Stimulated activated naive B cell treated with anti-CD40 and anti-IgM and Interleukin-4, amounts not matched to agents 10 μg/mL and 1 μg/mL and 100 μg/mL, for 72 hours (primary cell): ENCODE data around the gene SDK1.

Experiments
- ATAC-seq, 2 donors: fragments of 150-1000 bp; cut with Tn5 transposase; replicated peaks; 2 replicates each; pipeline ENCODE4 v1.10.0; 2021; ENCODE audit warnings: moderate library complexity in 1 of 2
- DNase-seq: peaks from one replicate; pipeline ENCODE4 v3.0.0; 2021
- H3K27ac Mint-ChIP-seq: one replicate; pipeline ENCODE4 v1.8.0; 2022; ENCODE audit warnings: mild to moderate bottlenecking, mixed read lengths
- H3K27me3 Mint-ChIP-seq, 2 donors: one replicate each; pipeline ENCODE4 v1.8.0; 2022; ENCODE audit warnings: mixed read lengths in 2 of 2
- H3K36me3 Mint-ChIP-seq, 2 donors: one replicate each; pipeline ENCODE4 v1.8.0; 2022; ENCODE audit warnings: mixed read lengths in 2 of 2, mild to moderate bottlenecking in 1 of 2
- H3K4me1 Mint-ChIP-seq, 2 donors: one replicate each; pipeline ENCODE4 v1.8.0; 2022; ENCODE audit warnings: mixed read lengths in 2 of 2, mild to moderate bottlenecking in 1 of 2
- H3K4me3 Mint-ChIP-seq, 2 donors: one replicate each; pipeline ENCODE4 v1.8.0; 2022; ENCODE audit warnings: mild to moderate bottlenecking in 2 of 2, mixed read lengths in 2 of 2, moderate library complexity in 1 of 2
- H3K9me3 Mint-ChIP-seq, 2 donors: one replicate each; pipeline ENCODE4 v1.8.0; 2022; ENCODE audit warnings: mixed read lengths in 2 of 2, mild to moderate bottlenecking in 1 of 2

The SDK1 gene

GRCh38 chr7:3949242-3949640, 648.2 kb downstream of the SDK1 start:
- Mint-ChIP-seq H3K9me3 (peaks cover 11 to 12% of the 10 kb centered on the region in 2 donors), H3K36me3 (peaks cover 2 to 3% of the 10 kb centered on the region in 2 donors), H3K4me3 (no peak overlapping the region), H3K27me3 (peaks cover 8 to 28% of the 10 kb centered on the region in 2 donors), H3K27ac (no peak overlapping the region), H3K4me1 (peaks cover 0 to 6% of the 10 kb centered on the region in 2 donors)
- DNase-seq = no peak
- ATAC-seq = no peak

DNA sequence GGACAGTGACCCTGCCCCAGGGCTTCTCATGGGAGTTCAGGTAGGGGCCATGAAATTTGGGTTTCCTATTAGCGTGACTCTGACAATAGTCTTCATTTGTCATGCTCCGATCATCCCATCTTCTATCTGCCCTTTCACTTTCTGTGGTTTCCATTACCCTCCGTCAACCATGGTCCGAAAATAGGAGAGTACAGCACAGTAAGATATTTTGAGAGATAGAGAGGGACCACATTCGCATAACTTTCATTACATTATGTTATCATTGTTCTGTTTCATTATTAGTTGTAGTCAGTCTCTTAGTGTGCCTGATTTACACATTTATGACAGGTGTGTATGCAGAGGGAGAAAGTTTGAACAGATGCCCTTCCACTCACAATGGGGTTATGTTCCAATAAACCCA, 649.2 kb downstream of the SDK1 start:
- no peak overlapping the region for H3K27ac Mint-ChIP-seq
- peaks cover 3 to 18% of the 10 kb centered on the region in 2 donors for H3K27me3 Mint-ChIP-seq
- DNase-seq = no peak
- peaks cover 6% of the 10 kb centered on the region in 2 donors for H3K9me3 Mint-ChIP-seq
- peaks cover 4 to 6% of the 10 kb centered on the region in 2 donors for H3K4me1 Mint-ChIP-seq
- ATAC-seq = peak; percentile 46 to 73
- H3K4me3 Mint-ChIP-seq = no peak overlapping the region
- peaks cover 2 to 3% of the 10 kb centered on the region in 2 donors for H3K36me3 Mint-ChIP-seq

DNA sequence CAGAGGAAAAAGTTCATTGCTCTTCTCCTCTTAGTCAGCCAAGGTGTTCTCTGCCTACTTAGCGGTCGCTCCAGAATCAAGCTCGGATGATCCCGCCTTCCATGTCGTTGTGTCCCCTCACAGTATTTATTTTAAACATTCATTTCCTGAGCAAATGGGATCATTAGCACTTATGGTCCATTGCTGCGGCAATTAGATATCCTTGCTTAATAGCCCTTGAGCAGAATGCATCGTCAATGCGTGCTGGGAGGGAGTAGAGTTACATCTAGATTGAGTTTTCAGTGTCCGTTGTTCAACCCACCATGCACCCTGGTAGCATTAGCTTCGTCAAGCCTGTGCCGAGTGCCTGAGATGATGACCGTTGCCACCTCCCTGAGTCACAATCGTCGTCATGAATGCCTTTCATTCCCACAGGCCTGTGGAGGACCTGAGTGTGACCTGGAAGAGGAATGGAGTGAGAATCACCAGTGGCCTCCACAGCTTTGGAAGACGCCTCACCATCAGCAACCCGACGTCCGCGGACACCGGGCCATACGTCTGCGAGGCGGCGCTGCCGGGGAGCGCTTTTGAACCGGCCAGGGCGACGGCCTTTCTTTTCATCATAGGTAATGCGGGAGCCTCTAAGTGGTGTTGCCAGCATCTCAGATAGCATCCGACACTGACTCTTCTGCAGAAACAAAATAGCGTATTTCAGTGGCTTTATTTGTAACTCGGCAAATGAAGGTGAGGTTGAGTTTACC, 650.4 kb downstream of the SDK1 start:
- ATAC-seq (no peak), DNase-seq (no peak)
- Mint-ChIP-seq H3K4me1 (peaks cover 16 to 18% of the 10 kb centered on the region in 2 donors), H3K27ac (no peak overlapping the region), H3K4me3 (no peak overlapping the region), H3K27me3 (peaks cover 3 to 17% of the 10 kb centered on the region in 2 donors), H3K9me3 (peaks cover 3% of the 10 kb centered on the region in 2 donors), H3K36me3 (peaks cover 2 to 3% of the 10 kb centered on the region in 2 donors)

DNA sequence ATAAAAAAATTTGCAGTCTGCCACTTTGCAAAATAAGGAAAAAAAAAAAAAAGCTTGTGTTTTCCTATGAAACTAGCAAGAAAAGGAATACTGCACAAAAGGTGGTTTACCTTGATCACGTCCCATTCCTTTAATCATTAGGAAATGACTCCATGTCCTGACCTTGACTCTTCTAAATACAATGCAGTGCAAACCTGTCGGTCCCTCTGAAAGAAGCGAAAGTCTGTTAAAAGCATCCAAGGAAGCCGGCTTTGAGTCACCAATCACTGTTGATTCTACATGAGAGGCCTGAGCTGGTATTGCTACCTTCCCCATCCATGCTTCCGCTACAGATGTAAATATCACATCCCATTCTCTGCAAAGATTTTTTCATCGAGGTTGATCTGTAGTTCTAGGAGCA, 652.1 kb downstream of the SDK1 start:
- ATAC-seq (no peak), DNase-seq (no peak)
- H3K27me3 Mint-ChIP-seq = peaks cover 3 to 17% of the 10 kb centered on the region in 2 donors
- no peak overlapping the region for H3K27ac Mint-ChIP-seq
- H3K9me3 Mint-ChIP-seq = peaks cover 3% of the 10 kb centered on the region in 2 donors
- peaks cover 2 to 3% of the 10 kb centered on the region in 2 donors for H3K36me3 Mint-ChIP-seq
- H3K4me1 Mint-ChIP-seq = peaks cover 30 to 32% of the 10 kb centered on the region in 2 donors
- H3K4me3 Mint-ChIP-seq = no peak overlapping the region

GRCh38 chr7:3953946-3954345, 652.9 kb downstream of the SDK1 start:
- DNase-seq = no peak
- Mint-ChIP-seq H3K4me3 (no peak overlapping the region), H3K27ac (no peak overlapping the region), H3K27me3 (peaks cover 3 to 10% of the 10 kb centered on the region in 2 donors), H3K9me3 (peaks cover 3% of the 10 kb centered on the region in 2 donors), H3K4me1 (peaks cover 30 to 33% of the 10 kb centered on the region in 2 donors), H3K36me3 (peaks cover 2 to 3% of the 10 kb centered on the region in 2 donors)
- no peak for ATAC-seq

DNA sequence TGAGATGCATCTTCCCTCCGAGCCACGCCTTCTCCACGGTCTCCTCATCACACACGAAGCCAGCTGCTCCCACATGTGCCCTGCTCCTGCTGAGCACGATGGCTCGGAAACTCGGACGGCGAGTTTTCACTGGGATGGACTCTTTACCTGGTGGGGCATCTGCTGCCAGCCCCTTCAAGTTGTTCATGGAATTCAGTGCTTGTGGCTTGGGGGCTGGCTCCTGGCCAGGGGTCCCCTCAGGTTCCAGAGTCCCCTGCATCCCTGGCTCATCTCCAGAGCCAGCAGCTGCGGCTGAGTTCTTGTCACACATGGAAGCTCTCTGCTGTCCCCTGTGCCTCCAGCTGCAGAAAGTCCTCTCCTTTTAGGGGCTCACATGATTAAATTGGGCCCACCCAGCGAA, 654.0 kb downstream of the SDK1 start:
- DNase-seq = no peak
- H3K36me3 Mint-ChIP-seq = peaks cover 2 to 3% of the 10 kb centered on the region in 2 donors
- peaks cover 3% of the 10 kb centered on the region in 2 donors for H3K9me3 Mint-ChIP-seq
- no peak for ATAC-seq
- peaks cover 3 to 6% of the 10 kb centered on the region in 2 donors for H3K27me3 Mint-ChIP-seq
- no peak overlapping the region for H3K27ac Mint-ChIP-seq
- no peak overlapping the region for H3K4me3 Mint-ChIP-seq
- H3K4me1 Mint-ChIP-seq = peaks cover 30 to 33% of the 10 kb centered on the region in 2 donors

GRCh38 chr7:3955751-3956696, 655.0 kb downstream of the SDK1 start:
- peak overlapping the region; percentile 71 for H3K27ac Mint-ChIP-seq
- peaks cover 2 to 3% of the 10 kb centered on the region in 2 donors for H3K36me3 Mint-ChIP-seq
- H3K27me3 Mint-ChIP-seq = peaks cover 3 to 13% of the 10 kb centered on the region in 2 donors
- peaks cover 3% of the 10 kb centered on the region in 2 donors for H3K9me3 Mint-ChIP-seq
- ATAC-seq = peak; percentile 96 to 97
- H3K4me3 Mint-ChIP-seq = peak overlapping the region; percentile 43 to 65
- H3K4me1 Mint-ChIP-seq = peaks cover 27 to 33% of the 10 kb centered on the region in 2 donors
- DNase-seq = peak; percentile 53

- H3K27me3 Mint-ChIP-seq = peaks cover 0 to 13% of the 10 kb centered on the region in 2 donors
- DNase-seq (no peak), ATAC-seq (peak in 1 of 2 donors; percentile 10)
- peak overlapping the region; percentile 69 for H3K27ac Mint-ChIP-seq
- H3K4me3 Mint-ChIP-seq = peak overlapping the region in 1 of 2 donors; percentile 12
- H3K9me3 Mint-ChIP-seq = no peaks in the 10 kb centered on the region
- H3K4me1 Mint-ChIP-seq = peaks cover 25 to 33% of the 10 kb centered on the region in 2 donors
- no peaks in the 10 kb centered on the region for H3K36me3 Mint-ChIP-seq
These were observed 655.9 kb downstream of the SDK1 start for GRCh38 chr7:3956949-3957348.

- ATAC-seq (peak; percentile 53 to 73), DNase-seq (peak; percentile 28)
- Mint-ChIP-seq H3K27me3 (peaks cover 0 to 13% of the 10 kb centered on the region in 2 donors), H3K4me3 (no peak overlapping the region), H3K4me1 (peaks cover 25 to 33% of the 10 kb centered on the region in 2 donors), H3K9me3 (no peaks in the 10 kb centered on the region), H3K36me3 (no peaks in the 10 kb centered on the region), H3K27ac (no peak overlapping the region)
These were observed 656.5 kb downstream of the SDK1 start for GRCh38 chr7:3957472-3958108.

GRCh38 chr7:3958109-3958483, 657.0 kb downstream of the SDK1 start:
- DNase-seq = no peak
- Mint-ChIP-seq H3K4me3 (no peak overlapping the region), H3K4me1 (peaks cover 25 to 33% of the 10 kb centered on the region in 2 donors), H3K27me3 (peaks cover 0 to 13% of the 10 kb centered on the region in 2 donors), H3K36me3 (no peaks in the 10 kb centered on the region), H3K27ac (no peak overlapping the region), H3K9me3 (no peaks in the 10 kb centered on the region)
- no peak for ATAC-seq

- ATAC-seq (no peak), DNase-seq (no peak)
- Mint-ChIP-seq H3K27me3 (peaks cover 0 to 13% of the 10 kb centered on the region in 2 donors), H3K9me3 (no peaks in the 10 kb centered on the region), H3K4me3 (no peak overlapping the region), H3K36me3 (no peaks in the 10 kb centered on the region), H3K4me1 (peaks cover 25 to 33% of the 10 kb centered on the region in 2 donors), H3K27ac (no peak overlapping the region)
These were observed 658.3 kb downstream of the SDK1 start for GRCh38 chr7:3959364-3959763.

GRCh38 chr7:3960050-3960763, 659.2 kb downstream of the SDK1 start:
- ATAC-seq (no peak), DNase-seq (no peak)
- Mint-ChIP-seq H3K4me3 (no peak overlapping the region), H3K36me3 (no peaks in the 10 kb centered on the region), H3K4me1 (peaks cover 25 to 30% of the 10 kb centered on the region in 2 donors), H3K27me3 (peaks cover 0 to 13% of the 10 kb centered on the region in 2 donors), H3K9me3 (no peaks in the 10 kb centered on the region), H3K27ac (no peak overlapping the region)

- ATAC-seq (no peak), DNase-seq (no peak)
- no peaks in the 10 kb centered on the region for H3K36me3 Mint-ChIP-seq
- H3K27ac Mint-ChIP-seq = no peak overlapping the region
- H3K4me3 Mint-ChIP-seq = no peak overlapping the region
- peaks cover 17 to 23% of the 10 kb centered on the region in 2 donors for H3K4me1 Mint-ChIP-seq
- H3K27me3 Mint-ChIP-seq = peaks cover 4 to 13% of the 10 kb centered on the region in 2 donors
- H3K9me3 Mint-ChIP-seq = no peaks in the 10 kb centered on the region
These were observed 659.9 kb downstream of the SDK1 start for GRCh38 chr7:3960942-3961341.
